Tibial nerve (tissue), 4 donors: ENCODE data around the gene TP73. TPM values are rescaled to one million over a fixed set of nuclear protein-coding genes. Genes with fewer than 3 reads are reported as not detected.
A peak's percentile ranks its signal among the peaks of the same experiment; 100 is the strongest.

Source experiments
- DNase-seq, 2 donors: peaks; one replicate each; pipeline ENCODE4 v3.0.0-alpha.2; 2019; ENCODE audit warnings: low spot score in 2 of 2
- H3K27ac ChIP-seq, 4 donors: fragments of 200-600 bp; sonication (generic) in 3 of 4; one replicate each; pipeline ENCODE4 v1.5.1; 2017 to 2019; ENCODE audit warnings: mild to moderate bottlenecking in 1 of 4
- H3K27me3 ChIP-seq, 2 donors: fragments of 200-600 bp; sonication (generic) in 1 of 2; one replicate each; pipeline versions ENCODE4 v1.5.1 to v1.6.0; 2017 to 2019
- H3K36me3 ChIP-seq, 3 donors: fragments of 200-600 bp; sonication (generic); one replicate each; pipeline ENCODE4 v1.5.1; 2018 to 2019
- H3K4me1 ChIP-seq, 4 donors: fragments of 200-600 bp; sonication (generic) in 3 of 4; one replicate each; pipeline ENCODE4 v1.5.1; 2017 to 2019
- H3K4me3 ChIP-seq, 4 donors: fragments of 200-600 bp; sonication (generic) in 3 of 4; one replicate each; pipeline ENCODE4 v1.5.1; 2017 to 2019; ENCODE audit warnings: mild to moderate bottlenecking in 1 of 4, moderate library complexity in 1 of 4
- H3K9me3 ChIP-seq, 4 donors: fragments of 200-600 bp; sonication (generic) in 3 of 4; one replicate each; pipeline ENCODE4 v1.5.1; 2017 to 2019
- EP300 ChIP-seq, 2 donors: sonication (generic); formaldehyde crosslinking; IDR thresholded peaks; one replicate each; pipeline ENCODE4 v1.6.1; 2017; ENCODE audit warnings: antibody characterized with exemption in 2 of 2, mild to moderate bottlenecking in 1 of 2
- POLR2A ChIP-seq, 2 donors: fragments of 450-650 bp; IDR thresholded peaks; one replicate each; pipeline ENCODE4 v1.6.1; 2017; ENCODE audit warnings: antibody characterized with exemption in 2 of 2, mild to moderate bottlenecking in 2 of 2, moderate library complexity in 2 of 2
- WGBS, 2 donors: methylation state at CpG; one replicate each; pipeline ENCODE4 v1.1.5; 2018; 5-methylcytosine and 5-hydroxymethylcytosine counted together
- total RNA-seq, 4 donors: library from RNA; depleted of rRNA; stranded (reverse); fragments of >200 nt; gene quantifications; one replicate each; pipeline ENCODE4 v1.1.0, GENCODE V29; 2016
- TF ChIP-seq, protein P1 (sequence below), 5 experiments: fragments of 200-600 bp in 3 of 5; fragments of 450-650 bp in 2 of 5; sonication (generic) in 3 of 5; IDR thresholded peaks; one replicate each; pipeline ENCODE4 v1.5.1; 2016 to 2019; ENCODE audit warnings: antibody characterized with exemption in 5 of 5, mild to moderate bottlenecking in 3 of 5, moderate library complexity in 2 of 5

Gene TP73
- total RNA-seq, 4 donors from 2014 or later = 0.30 TPM; not detected in 3

DNA sequence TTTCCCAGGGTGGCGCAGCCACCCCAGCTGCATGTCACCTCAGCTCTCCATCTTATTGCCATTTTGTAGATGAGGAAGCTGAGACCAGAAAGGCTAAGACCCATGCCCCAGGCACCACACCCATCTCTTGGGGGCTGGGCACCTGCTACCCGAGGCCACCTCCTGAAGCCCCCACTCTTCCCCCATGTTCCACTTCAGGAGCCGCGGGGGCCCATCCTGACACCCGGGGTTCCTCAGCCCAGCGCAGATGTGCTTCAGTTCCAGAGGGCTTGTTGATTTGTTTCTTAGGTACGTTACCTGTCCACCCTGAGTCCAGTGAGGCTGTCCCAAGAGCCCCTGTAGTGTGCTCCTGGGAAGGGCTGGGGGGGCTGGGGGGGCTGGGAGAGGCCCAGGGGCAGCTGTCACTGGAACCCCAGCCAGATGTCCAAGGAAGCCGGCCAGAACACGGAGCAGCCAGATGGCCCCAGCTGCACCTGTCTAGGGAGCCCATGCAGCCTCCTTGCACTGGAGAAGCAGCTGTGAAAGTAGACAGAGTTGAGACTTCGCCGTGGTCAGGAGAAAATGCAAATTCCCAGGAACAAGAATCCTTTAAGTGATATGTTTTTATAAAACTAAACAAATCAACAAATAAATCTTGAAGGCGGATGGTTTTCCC, 82.8 kb downstream of the TP73 start:
- TF ChIP-seq POLR2A (IDR thresholded peaks at IDR 0.05) (no peak), EP300 (IDR thresholded peaks at IDR 0.05) (no peak)
- TF ChIP-seq, protein P1, sequence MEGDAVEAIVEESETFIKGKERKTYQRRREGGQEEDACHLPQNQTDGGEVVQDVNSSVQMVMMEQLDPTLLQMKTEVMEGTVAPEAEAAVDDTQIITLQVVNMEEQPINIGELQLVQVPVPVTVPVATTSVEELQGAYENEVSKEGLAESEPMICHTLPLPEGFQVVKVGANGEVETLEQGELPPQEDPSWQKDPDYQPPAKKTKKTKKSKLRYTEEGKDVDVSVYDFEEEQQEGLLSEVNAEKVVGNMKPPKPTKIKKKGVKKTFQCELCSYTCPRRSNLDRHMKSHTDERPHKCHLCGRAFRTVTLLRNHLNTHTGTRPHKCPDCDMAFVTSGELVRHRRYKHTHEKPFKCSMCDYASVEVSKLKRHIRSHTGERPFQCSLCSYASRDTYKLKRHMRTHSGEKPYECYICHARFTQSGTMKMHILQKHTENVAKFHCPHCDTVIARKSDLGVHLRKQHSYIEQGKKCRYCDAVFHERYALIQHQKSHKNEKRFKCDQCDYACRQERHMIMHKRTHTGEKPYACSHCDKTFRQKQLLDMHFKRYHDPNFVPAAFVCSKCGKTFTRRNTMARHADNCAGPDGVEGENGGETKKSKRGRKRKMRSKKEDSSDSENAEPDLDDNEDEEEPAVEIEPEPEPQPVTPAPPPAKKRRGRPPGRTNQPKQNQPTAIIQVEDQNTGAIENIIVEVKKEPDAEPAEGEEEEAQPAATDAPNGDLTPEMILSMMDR (IDR thresholded peaks at IDR 0.05) = no peak

DNA sequence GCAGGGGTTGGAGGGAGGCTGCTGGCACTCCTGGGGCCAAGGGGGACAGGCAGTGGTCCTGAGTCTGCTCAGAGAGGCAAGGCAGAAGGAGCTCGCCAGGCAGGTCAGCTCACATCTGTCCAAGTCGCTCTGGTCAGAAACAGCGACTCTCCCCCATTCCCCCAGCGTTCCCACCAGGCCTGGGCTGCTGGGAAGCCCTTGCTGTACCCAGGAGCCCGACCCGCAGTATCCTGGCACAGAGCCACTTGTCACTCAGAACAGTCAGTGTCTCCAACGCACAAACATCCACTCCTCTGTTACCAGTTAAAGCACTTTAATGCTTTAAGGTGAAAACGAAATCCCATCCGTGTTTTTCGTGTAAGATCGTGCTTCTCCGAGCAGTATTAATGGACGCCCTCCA, 83.4 kb downstream of the TP73 start:
- no peak for DNase-seq
- peaks cover 0 to 16% of the 10 kb centered on the region in 2 donors for H3K27me3 ChIP-seq
- H3K36me3 ChIP-seq = peaks cover 0 to 64% (median 0%) of the 10 kb centered on the region in 3 donors
- no peaks in the 10 kb centered on the region for H3K9me3 ChIP-seq
- H3K27ac ChIP-seq = peak overlapping the region in 1 of 4 donors; percentile 46
- no peak overlapping the region for H3K4me3 ChIP-seq
- TF ChIP-seq, protein P1 (IDR thresholded peaks at IDR 0.05) = no peak
- TF ChIP-seq POLR2A (IDR thresholded peaks at IDR 0.05) = no peak
- H3K4me1 ChIP-seq = peaks cover 0 to 22% (median 0%) of the 10 kb centered on the region in 4 donors
- WGBS, 2 donors = 61 to 69% methylated on average over 11 to 13 of the region's 13 CpGs

More for the DNA sequence above, 82.8 kb downstream of the TP73 start:
- H3K4me3 ChIP-seq = no peak overlapping the region
- H3K4me1 ChIP-seq = peaks cover 0 to 22% (median 0%) of the 10 kb centered on the region in 4 donors
- no peak for DNase-seq
- WGBS, 2 donors = 80 to 82% methylated on average over 12 of the region's 12 CpGs
- H3K36me3 ChIP-seq = peaks cover 0 to 59% (median 0%) of the 10 kb centered on the region in 3 donors
- H3K9me3 ChIP-seq = no peaks in the 10 kb centered on the region
- H3K27me3 ChIP-seq = peaks cover 0 to 20% of the 10 kb centered on the region in 2 donors
- peak overlapping the region in 1 of 4 donors; percentile 46 for H3K27ac ChIP-seq

DNA sequence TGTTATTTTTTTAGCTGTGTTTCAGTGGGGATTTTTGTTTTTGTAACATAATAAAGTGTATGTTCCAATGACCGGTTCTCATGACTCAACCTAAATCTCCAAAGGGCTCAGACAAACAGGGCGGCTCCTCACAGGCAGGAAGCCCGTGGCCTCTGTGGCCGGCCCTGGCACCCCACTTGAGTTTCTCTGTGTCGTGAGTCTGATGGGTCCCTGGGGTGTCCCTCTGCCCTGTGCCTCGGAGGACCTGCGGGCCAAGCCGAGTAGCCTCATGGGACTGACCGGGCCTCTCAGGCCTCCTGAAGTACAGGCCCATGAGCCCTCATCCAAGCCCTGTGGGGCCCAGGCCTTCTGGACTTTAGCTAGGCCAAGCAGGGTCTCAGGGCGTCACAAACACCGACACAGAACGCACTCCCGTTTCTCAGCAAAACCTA, 83.8 kb downstream of the TP73 start:
- DNase-seq = no peak
- TF ChIP-seq, protein P1 (IDR thresholded peaks at IDR 0.05) = no peak
- no peak for TF ChIP-seq EP300 (IDR thresholded peaks at IDR 0.05)
- TF ChIP-seq POLR2A (IDR thresholded peaks at IDR 0.05) = no peak
- Histone ChIP-seq H3K9me3 (no peaks in the 10 kb centered on the region), H3K4me1 (peaks cover 0 to 18% (median 0%) of the 10 kb centered on the region in 4 donors), H3K27ac (peak overlapping the region in 2 of 4 donors; percentile 33 to 46), H3K27me3 (peaks cover 0 to 11% of the 10 kb centered on the region in 2 donors), H3K36me3 (peaks cover 0 to 69% (median 0%) of the 10 kb centered on the region in 3 donors), H3K4me3 (no peak overlapping the region)
- WGBS, 2 donors = 73 to 75% methylated on average over 13 of the region's 13 CpGs

DNA sequence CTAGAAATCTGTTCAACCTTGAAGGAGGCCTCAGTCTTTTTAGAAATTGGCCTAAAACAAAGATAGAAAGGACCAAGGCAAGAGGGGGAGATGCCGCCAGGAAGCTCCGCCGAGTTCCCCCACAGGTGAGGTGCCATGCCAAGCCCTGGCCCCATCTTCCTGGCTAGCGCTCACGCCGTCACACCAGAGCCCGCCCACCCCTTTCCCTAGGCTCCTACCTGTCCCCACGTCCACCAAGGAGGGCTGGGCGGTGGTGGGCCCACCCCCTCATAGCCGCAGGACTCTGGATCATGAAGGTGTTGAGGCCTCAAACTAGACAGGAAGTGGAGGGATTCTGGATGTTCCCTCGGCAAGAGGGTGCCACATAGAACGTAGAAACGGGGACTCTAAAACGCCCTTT, 84.4 kb downstream of the TP73 start:
- TF ChIP-seq, protein P1 (IDR thresholded peaks at IDR 0.05) = no peak
- TF ChIP-seq EP300 (IDR thresholded peaks at IDR 0.05) = no peak
- no peak for TF ChIP-seq POLR2A (IDR thresholded peaks at IDR 0.05)
- 84% methylated on average over 14 of the region's 14 CpGs for WGBS, 2 donors
- DNase-seq = no peak

DNA sequence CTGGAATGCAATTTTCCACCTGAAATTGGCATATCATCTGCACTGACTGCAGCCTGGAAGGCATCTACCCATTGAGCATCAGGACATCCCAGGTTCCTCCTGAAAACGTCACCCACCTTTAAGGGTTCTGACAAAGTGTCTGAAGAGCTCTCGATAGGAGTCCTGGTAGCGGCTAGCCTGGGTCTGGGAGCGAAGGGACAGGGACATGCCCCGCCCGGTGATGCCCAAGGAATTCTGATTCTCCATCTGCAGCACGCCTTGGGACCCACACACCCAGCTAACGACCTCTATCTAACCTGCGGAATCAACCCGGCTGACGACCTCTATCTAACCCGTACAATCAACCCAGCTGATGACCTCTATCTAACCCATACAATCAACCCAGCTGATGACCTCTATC, 86.6 kb downstream of the TP73 start:
- no peaks in the 10 kb centered on the region for H3K27me3 ChIP-seq
- no peak overlapping the region for H3K27ac ChIP-seq
- no peak for DNase-seq
- no peak overlapping the region for H3K4me3 ChIP-seq
- no peak for TF ChIP-seq EP300 (IDR thresholded peaks at IDR 0.05)
- TF ChIP-seq POLR2A (IDR thresholded peaks at IDR 0.05) = no peak
- TF ChIP-seq, protein P1 (IDR thresholded peaks at IDR 0.05) = no peak
- 81 to 84% methylated on average over 12 of the region's 12 CpGs for WGBS, 2 donors
- peaks cover 0 to 96% (median 2%) of the 10 kb centered on the region in 3 donors for H3K36me3 ChIP-seq
- no peaks in the 10 kb centered on the region for H3K9me3 ChIP-seq
- H3K4me1 ChIP-seq = no peaks in the 10 kb centered on the region

More for the DNA sequence above, 84.4 kb downstream of the TP73 start:
- peak overlapping the region in 2 of 4 donors; percentile 33 to 46 for H3K27ac ChIP-seq
- peaks cover 0 to 7% of the 10 kb centered on the region in 2 donors for H3K27me3 ChIP-seq
- no peak overlapping the region for H3K4me3 ChIP-seq
- H3K4me1 ChIP-seq = peaks cover 0 to 13% (median 0%) of the 10 kb centered on the region in 4 donors
- no peaks in the 10 kb centered on the region for H3K9me3 ChIP-seq
- H3K36me3 ChIP-seq = peaks cover 0 to 74% (median 0%) of the 10 kb centered on the region in 3 donors
